Kidney (tissue), 14 donors: ENCODE measurements around the gene IL17B. TPM values are rescaled to one million over a fixed set of nuclear protein-coding genes. Genes with fewer than 3 reads are reported as not detected.

Source experiments
- DNase-seq, 5 donors: peaks; one replicate each; pipeline ENCODE4 v3.0.0-alpha.2; 2013 to 2020
- FAIRE-seq: peaks from 2 replicates; lab custom pipeline; 2012; peaks lifted over from hg19 to GRCh38; lab: Jason Lieb, UNC
- H3K27ac ChIP-seq, 2 donors: one replicate each; pipeline ENCODE4 v1.7.0; 2013; ENCODE audit warnings: low read depth in 2 of 2, low read length in 2 of 2, inconsistent platforms in 1 of 2
- H3K27me3 ChIP-seq: one replicate; pipeline ENCODE4 v1.7.1; 2013; ENCODE audit warnings: low read length, inconsistent platforms; ENCODE audit not compliant: control insufficient read depth, insufficient read depth
- H3K36me3 ChIP-seq, 3 donors: one replicate each; pipeline versions ENCODE4 v1.7.0 to v1.7.1; 2013; ENCODE audit warnings: low read length in 3 of 3, control low read depth in 1 of 3, inconsistent platforms in 1 of 3; ENCODE audit not compliant: insufficient read depth in 3 of 3, control insufficient read depth in 2 of 3
- H3K4me1 ChIP-seq, 3 donors: one replicate each; pipeline versions ENCODE4 v1.7.0 to v1.7.1; 2013; ENCODE audit warnings: low read length in 3 of 3, inconsistent platforms in 1 of 3, low read depth in 1 of 3; ENCODE audit not compliant: control insufficient read depth in 2 of 3, insufficient read depth in 2 of 3
- H3K4me3 ChIP-seq, 3 donors: one replicate each; pipeline versions ENCODE4 v1.7.0 to v1.8.1; 2013; ENCODE audit warnings: low read length in 3 of 3, control low read depth in 1 of 3, inconsistent platforms in 1 of 3
- H3K9ac ChIP-seq, 3 donors: one replicate each; pipeline versions ENCODE4 v1.7.0 to v1.7.1; 2013; ENCODE audit warnings: low read length in 3 of 3, control low read depth in 1 of 3, inconsistent platforms in 1 of 3
- H3K9me3 ChIP-seq, 3 donors: one replicate each; pipeline versions ENCODE4 v1.7.0 to v1.7.1; 2013; ENCODE audit warnings: low read length in 3 of 3, control low read depth in 1 of 3, inconsistent platforms in 1 of 3; ENCODE audit not compliant: control insufficient read depth in 2 of 3, insufficient read depth in 1 of 3
- CTCF ChIP-seq: IDR thresholded peaks from 3 replicates; pipeline ENCODE4 v1.5.1; 2012; ENCODE audit warnings: mild to moderate bottlenecking, moderate library complexity, borderline replicate concordance; ENCODE audit not compliant: insufficient read depth; ENCODE audit errors: extremely low read depth
- intact Hi-C: fragments of 100-400 bp; cut with DNase I; formaldehyde crosslinking; loops from one replicate; pipeline ENCODE4 v1.11.1; 2022
- polyA plus RNA-seq: library from polyadenylated mRNA; stranded (reverse); fragments of 350-450 nt; fragmentation: Illumina TruSeq; extraction: RNeasy Lipid Tissue Mini Kit (QIAGEN cat#74804); gene quantifications from one replicate; pipeline ENCODE4 v1.2.3, GENCODE V29; 2014; ENCODE audit warnings: low read depth, low replicate concordance; ENCODE audit not compliant: insufficient read depth
- total RNA-seq: library from RNA; stranded (reverse); fragmentation: NEBNext Ultra II Directional; extraction: Animal tissue kit (Norgen Biotek cat#: 25700); gene quantifications from one replicate; pipeline ENCODE4 v1.2.1, GENCODE V29; 2021
- donor health status: control.
- donor health status: control.
- donor health status: control.
- donor health status: control.
- donor health status: control.
- donor health status: DM: yes; HTN: yes; CAD: no.
- donor health status: Normal renal cell carcinoma (clear cell type).

IL17B gene
- total and polyA plus RNA-seq, 2 donors from 2014 or later: 1.4 to 4.7 TPM

GRCh38 chr5:149358294-149358651 lies 20.8 kb downstream of the IL17B start:
- FAIRE-seq (no peak), DNase-seq (peak in 3 of 5 donors; percentile 18 to 80 (median 34))
- Histone ChIP-seq H3K27ac (no peak overlapping the region), H3K9ac (peak overlapping the region in 2 of 3 donors; percentile 30 to 31), H3K36me3 (peaks cover 0 to 6% (median 2%) of the 10 kb centered on the region in 3 donors), H3K4me3 (peak overlapping the region; percentile 37 to 71 (median 67)), H3K27me3 (no peaks in the 10 kb centered on the region), H3K9me3 (no peaks in the 10 kb centered on the region), H3K4me1 (peaks cover 0 to 7% (median 0%) of the 10 kb centered on the region in 3 donors)
- TF ChIP-seq CTCF: no peak
- intact Hi-C loops: no loop called here

- peak; percentile 13 for FAIRE-seq
- peaks cover 0 to 10% (median 2%) of the 10 kb centered on the region in 3 donors for H3K36me3 ChIP-seq
- peaks cover 0 to 7% (median 0%) of the 10 kb centered on the region in 3 donors for H3K4me1 ChIP-seq
- no peak for TF ChIP-seq CTCF
- H3K9me3 ChIP-seq: no peaks in the 10 kb centered on the region
- intact Hi-C loops: no loop called here
- peak within 1 kb of the TSS in 2 of 3 donors; percentile 30 to 31 for H3K9ac ChIP-seq
- H3K4me3 ChIP-seq: peak within 1 kb of the TSS; percentile 37 to 71 (median 67)
- no peaks in the 10 kb centered on the region for H3K27me3 ChIP-seq
- H3K27ac ChIP-seq: no peak within 1 kb of the TSS
- peak; percentile 96 to 98 (median 97) for DNase-seq
These were observed 21.5 kb downstream of the IL17B start, which contains the start of gene PCYOX1L for GRCh38 chr5:149357370-149358293. PCYOX1L (plus strand) TSS chr5:149358046; CDS start chr5:149358069, 23 bp downstream.

- Histone ChIP-seq H3K4me3 (no peak overlapping the region), H3K9ac (no peak overlapping the region), H3K9me3 (no peaks in the 10 kb centered on the region), H3K36me3 (peaks cover 0 to 18% (median 8%) of the 10 kb centered on the region in 3 donors), H3K27me3 (no peaks in the 10 kb centered on the region), H3K4me1 (peaks cover 0 to 7% (median 0%) of the 10 kb centered on the region in 3 donors), H3K27ac (no peak overlapping the region)
- DNase-seq: no peak
- FAIRE-seq: no peak
- no peak for TF ChIP-seq CTCF
- intact Hi-C loops: no loop called here
These were observed 22.7 kb downstream of the IL17B start for GRCh38 chr5:149356391-149356790.
